ENCODE measurements around the gene LYRM4. TPM values are rescaled to one million over a fixed set of nuclear protein-coding genes. Genes with fewer than 3 reads are reported as not detected.
A peak's percentile ranks its signal among the peaks of the same experiment; 100 is the strongest.

Gene LYRM4
- total RNA-seq, 1 donor from 2014 or later: 20.9 TPM

DNA sequence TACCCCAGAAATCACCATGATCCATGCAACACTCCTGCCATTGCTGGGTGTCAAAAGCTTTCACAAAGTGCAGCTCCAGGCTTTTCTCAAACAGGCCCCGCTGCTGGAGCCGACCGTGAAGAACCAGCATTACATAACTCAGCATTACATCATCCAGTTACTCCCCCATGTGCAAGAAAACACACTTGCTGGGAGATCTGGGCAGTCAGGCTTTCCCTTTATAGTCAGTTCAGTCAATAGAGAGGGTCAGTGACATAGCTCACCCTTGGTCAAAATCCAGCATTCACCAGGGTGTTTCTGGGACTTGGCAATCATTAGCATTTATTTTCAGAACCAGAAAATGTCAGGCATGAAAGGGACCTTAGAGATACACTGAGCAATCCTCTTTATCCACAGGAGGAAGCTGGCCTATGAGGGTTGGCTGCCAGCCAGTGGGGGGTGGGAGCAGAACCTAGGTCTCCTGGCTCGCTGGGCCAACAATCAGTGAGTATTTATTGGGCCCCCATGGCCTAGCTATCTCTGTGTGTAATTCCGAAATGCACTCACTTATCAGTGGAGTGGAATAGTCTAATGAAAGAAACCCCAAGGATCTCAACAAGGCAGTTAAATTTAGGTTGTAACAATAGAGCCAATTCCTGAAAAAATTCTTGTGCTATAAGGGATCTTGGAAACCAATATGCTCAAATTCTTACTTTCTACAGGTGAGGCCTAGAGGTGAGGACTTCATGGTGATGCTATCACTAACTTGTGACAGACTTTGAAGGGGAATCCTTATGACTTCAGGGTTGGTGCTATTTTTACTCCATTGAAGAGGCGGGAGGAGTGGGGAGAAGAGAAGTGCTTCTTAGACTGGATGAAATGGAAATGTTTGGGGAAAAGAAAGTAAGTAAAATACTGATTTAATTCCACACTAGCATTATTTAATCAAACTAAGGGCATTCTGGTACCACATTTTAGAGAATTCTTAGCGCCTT is 54.6 kb downstream of the LYRM4 start:
- peak; percentile 44 for DNase-seq (ENCODE audit: low read depth)

DNA sequence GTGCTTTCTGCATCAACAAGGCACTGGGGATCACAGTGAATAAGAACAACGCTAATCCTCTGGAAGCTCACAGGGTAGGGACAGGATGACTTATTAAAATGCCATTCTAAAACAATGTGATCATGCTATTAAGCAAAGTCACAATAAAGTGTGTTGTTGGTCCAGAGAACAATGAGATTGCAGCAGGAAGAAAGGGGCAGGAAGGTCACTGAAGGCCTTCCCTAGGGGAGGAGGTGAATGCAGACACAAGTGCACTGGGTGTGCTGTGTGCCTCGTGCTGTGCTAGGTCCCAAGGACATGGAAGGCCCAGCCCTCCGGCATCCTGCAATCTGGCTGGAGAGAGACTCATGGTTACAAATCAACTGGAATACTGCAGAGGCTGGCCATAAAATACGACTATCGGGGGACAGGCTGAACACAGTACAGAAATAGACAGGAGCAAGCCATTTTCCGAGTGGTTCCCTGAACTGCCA is 55.7 kb downstream of the LYRM4 start:
- no peak for DNase-seq (ENCODE audit: low read depth)

DNA sequence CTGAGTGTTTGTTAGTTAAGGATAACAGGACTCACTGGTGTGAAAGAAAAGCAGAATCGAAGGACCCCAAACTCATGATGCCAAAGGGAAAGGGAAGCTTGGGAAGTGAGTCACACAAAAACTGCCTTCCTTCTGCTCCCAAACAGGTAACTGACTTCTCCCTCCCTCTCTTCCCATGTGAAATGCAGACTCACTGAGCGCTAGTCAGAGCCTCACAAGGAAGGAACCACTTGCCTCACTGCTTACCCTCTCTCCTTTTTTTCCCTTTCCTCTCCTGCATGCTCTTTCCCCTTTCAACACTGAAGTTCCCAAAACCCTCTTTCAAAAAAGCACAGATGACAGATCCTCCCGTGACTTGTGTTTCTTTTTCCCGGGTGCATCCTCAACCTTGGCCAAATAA is 56.4 kb downstream of the LYRM4 start:
- no peak for DNase-seq (ENCODE audit: low read depth)

DNA sequence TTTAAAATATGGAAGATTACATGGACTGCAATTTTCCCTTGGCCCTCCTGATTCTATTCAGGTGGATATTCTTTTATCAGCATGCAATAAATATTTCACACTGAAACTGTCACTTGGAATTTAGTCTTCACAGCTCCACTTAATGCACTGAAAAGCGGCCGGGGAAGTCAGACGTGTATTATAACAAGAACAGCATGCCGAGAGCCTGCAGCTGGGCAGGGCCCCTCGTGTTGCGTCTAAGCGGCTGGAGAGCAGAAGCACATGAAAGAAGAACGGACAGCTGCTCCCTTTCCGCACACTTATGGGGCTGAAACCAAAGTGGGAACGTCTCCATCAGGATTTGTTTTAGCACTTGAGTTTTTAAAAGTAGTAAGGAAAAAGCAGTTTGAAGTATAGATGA is 57.2 kb downstream of the LYRM4 start:
- no peak for DNase-seq (ENCODE audit: low read depth)

DNA sequence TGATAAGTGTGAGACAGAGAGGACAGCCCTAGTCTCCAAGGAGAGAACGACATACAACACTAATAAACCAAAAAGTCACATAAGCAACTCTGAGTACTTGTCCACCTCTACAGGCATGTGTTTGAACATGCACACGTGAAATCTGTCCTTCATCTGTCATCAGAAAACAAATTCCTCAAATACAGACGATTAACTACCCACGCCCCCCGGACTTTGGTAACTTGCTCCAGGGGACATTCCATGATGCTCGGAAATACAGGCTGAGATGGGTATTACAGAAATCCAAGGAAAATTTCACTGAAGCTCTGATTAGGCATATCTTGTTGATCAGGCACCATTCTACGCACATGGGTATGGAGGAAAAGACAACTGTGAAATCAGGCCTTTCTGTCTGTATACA is 57.8 kb downstream of the LYRM4 start:
- DNase-seq (ENCODE audit: low read depth): no peak

DNA sequence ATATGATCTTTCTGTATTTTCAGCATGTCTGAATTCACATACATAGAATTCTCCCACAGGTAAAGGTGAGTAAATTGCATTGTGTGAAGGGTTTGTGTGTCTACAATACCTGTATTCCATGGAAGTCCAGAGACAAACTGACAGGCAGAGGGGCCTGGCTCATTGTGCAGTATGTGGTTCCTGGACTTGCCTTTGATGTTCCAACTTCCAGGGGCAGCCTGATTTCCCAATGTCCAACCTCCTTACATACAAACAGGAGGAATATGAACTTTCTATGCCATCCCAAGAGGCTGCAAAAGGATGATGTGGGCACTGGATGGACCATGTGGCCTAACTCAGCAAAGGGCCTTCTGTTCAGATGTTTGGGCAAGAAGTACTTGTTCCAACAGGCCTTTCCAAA is 58.5 kb downstream of the LYRM4 start:
- no peak for DNase-seq (ENCODE audit: low read depth)

DNA sequence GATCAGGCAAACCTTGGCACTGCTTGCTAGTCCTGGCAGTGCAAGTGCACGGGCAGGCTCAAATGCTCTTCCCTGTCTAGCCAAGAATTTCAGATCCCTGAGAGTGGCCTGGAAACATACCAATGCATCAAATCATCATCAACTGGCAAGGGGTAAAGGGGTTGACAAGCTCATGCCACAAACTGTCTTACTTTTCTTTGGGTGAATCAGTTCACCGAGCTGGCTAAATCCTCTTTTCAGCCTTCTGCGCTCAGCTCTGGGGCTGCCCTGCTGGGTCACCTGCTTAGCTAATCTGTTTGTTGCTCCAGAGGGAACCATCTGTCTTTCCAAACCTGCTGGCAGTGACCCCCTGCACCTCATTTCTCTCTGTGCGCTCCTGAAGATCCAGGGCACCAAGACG is 59.5 kb downstream of the LYRM4 start:
- DNase-seq (ENCODE audit: low read depth): peak; percentile 31

DNA sequence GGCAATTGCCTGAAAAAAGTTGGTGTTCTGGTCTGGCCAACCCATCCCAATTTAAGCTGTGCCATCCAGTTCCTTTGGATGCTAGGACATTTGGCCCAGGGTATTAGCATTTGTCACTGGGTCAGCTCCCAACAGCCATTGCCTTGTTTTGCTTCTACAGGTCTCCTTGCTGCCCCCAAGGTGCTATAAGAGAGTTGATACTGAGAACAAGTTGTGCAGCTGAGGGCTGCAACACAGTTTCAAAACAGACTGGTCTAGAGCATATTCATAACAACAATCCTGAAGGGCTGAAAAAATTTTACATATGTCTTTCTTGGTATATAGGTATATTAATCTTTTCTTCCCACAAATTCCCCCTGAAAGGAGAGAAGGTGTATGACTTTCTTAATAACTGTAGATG is 61.0 kb downstream of the LYRM4 start:
- DNase-seq (ENCODE audit: low read depth): no peak

DNA sequence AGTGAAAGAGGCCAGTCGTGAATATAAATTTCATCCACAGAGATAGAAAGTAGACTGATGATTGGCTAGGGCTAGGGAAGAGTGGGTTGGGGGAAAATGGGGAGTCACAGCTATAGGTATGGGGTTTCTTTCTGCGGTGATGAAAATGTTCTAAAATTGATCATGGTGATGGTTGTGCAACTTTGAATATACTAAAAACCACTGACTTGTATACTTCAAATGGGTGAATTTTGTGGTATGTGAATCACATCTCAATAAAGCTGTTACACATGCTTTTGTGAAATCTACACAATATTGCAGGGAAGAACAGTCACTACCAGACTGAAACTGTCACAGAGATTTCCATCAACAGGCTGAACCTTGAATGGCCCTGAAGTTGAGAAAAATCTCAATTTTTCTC is 61.5 kb downstream of the LYRM4 start:
- no peak for DNase-seq (ENCODE audit: low read depth)

DNA sequence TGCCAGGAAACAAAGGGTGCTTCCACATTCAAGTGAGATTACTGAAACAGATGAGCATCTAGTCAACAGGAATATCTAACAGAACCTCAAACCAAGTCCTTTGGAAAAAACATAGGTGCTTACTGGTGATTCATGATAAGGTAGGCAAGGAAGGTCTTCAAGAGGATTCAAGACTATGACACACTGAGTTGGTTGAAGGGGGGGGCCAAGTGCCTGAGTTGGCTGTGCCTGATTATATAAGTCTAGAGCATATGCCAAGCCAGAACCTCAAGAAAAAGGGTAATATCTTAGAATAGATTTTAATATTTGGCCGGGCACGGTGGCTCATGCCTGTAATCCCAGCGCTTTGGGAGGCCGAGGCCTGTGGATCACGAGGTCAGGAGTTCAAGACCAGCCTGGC is 63.7 kb downstream of the LYRM4 start:
- DNase-seq (ENCODE audit: low read depth): no peak

DNA sequence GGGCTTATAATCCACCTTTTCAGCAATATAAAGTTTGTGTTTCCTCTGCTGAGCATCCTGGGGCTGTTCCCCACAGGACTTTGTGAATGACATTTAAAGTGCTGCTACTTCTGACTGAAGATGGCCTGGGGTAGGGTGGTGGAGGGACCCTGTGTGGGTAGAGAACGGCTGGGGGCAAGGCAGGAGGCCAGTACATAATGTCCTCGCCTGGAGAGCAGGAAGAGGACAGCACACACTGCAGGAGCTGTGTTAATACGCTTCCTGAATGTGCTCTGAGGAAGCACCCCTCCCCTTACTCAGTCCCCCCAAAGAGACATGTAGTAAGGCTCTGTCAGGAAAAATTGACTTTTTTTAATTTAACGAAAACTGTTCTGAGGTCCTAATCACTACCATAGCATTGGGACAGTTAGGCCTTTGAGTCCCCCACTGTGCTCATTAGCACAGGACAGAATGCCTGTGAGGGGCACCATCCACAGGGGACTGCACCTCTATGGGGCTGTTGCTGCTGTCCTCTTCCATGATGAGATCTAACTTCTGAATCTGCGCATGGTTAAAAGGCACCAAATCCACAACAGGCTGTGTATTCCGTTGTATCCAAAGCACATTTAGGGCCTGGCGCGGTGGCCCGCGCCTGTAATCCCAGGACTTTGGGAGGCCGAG is 68.5 kb downstream of the LYRM4 start:
- DNase-seq (ENCODE audit: low read depth): no peak

DNA sequence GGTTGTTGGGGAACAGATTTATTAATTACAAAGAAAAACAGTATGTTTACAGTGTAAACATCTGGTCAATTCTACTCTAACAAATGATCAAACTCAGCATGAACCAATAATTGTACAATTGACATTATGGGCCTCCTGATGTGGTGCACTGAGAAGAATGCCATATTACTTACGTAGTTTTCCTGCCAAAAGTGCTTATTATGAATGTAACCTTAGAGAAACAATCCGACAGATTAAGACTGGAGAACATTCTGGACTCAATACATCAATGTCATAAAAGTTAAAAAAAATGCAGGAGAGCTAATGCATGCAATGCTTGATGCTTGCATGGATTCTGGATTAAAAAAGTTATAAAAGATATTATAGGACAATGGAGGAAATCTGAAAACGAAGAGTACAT is 69.0 kb downstream of the LYRM4 start:
- DNase-seq (ENCODE audit: low read depth): no peak

DNA sequence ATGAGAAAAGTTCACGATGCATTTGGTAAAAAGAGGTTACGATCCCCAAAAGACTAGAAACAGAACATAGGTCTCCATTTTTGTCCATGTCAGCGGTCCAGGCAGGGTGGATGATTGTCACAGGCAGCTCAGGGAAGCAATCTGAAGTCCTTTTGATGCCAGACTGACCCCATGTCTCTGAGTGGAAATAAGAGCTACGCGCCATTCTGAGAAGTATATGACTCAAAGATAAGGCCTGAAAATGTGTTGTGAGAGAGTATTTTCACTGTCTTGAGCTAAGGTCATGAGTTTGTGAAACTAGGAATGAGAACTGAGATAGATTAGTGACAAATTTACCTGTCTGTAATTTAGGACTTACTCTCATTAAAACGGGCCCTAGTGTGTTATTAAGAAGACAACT is 69.5 kb downstream of the LYRM4 start:
- no peak for DNase-seq (ENCODE audit: low read depth)

DNA sequence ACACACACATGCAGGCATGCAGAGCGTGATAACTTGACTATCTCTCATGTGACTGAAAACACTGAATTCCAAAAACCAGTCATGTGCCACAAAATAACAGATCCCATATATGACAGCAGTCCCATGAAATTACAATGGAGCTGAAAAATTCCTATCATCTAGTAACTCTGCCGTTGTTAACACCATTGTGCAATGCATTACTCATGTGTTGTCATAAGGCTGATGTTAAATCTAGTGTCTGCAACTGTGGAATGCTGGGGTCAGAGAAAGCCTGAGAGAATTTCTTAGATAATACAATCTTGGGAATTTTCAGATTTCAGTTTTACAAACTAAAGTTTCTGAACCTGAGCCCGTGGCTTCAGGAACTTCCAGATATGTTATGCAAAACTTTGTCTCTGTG is 70.2 kb downstream of the LYRM4 start:
- peak; percentile 63 for DNase-seq (ENCODE audit: low read depth)

DNA sequence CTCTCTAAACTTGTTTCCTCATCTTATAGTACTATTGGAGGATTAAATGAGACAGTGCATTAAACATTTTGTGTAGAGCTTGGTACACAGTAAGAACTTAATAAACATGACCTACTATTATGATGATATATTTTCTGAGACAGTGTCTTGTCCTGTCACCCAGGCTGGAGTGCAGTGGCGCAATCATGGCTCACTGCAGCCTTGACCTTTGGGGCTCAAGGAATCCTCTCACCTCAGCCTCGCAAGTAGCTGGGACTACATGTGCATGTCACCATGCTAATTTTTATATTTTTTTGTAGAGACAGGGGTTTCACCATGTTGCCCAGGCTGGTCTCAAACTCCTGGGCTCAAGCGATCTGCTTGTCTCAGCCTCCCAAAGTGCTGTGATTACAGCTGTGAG is 72.1 kb downstream of the LYRM4 start:
- DNase-seq (ENCODE audit: low read depth): no peak

DNA sequence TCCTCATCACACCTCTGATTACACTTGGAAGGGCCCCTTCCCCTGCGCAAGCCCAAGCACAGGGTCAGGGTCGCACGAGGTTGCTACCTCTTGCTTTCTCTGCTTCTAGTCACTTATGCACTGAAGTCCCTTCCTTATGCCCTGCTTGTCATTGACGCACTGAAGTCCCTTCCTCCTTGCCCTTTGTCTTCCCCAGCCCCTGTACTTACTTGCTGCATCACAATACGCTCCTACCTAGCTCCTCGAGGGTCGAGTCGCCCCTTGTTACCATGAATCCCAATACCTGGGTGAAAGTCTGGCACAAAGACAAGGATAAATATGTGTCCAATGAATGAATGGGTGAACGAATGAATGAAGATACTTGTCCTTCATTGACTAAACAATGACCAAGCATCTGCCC is 75.9 kb downstream of the LYRM4 start:
- no peak for DNase-seq (ENCODE audit: low read depth)

DNA sequence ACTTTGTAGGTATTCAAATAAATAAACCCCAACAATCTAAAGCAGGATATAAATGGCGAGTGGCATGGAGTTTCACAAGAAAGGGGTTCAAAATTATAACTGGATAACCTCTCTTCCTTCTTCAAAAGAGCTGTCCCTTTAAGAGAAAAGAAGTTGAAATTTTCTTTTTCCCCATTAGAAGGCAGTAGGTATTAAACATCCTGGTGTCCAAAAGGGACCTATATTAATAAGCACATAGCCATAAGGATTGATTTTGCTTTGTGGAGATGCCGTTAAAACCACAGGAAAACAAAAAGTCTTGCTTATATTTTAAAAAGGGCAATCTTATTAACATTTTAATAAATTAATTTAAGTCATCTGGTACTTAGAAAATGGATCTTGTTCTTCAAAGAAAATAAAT is 76.5 kb downstream of the LYRM4 start:
- no peak for DNase-seq (ENCODE audit: low read depth)

DNA sequence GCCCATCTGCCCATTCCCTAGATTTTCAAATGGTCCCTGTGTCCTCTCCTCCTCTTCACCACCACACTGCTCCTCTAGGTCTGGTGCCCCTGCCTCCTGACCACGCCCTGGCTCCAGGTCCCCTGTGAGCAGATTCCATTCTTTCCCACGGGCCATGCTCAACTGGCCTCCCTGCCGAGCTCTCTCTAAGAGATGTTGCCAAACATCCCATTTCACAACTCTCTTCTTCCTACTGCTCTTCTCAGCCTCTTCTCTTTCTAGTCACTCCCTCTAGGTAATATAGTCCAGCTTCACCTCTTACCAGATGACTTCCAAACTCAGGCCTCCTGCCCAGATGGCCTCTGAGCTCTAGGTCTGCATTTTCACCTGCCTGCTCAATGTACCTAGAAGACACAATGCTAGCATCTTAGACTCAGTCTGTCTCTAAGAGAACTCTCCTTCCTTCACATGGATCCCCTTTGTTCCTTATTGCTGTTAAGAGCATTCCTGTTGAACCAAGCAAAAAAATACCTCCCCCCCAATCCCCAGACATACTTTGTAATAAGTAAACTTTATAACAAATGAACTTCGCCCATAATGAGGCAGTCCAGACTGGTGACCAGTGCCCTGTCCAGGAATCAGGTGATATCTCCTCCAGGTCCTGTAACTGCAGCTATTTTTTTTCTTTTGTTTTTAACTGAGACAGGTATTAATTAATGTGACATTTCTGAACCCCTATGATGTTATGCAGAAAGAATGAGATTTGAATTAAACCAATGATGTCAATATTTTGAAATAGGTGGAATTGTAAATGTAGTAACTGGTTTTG is 79.0 kb downstream of the LYRM4 start:
- no peak for DNase-seq (ENCODE audit: low read depth)

DNA sequence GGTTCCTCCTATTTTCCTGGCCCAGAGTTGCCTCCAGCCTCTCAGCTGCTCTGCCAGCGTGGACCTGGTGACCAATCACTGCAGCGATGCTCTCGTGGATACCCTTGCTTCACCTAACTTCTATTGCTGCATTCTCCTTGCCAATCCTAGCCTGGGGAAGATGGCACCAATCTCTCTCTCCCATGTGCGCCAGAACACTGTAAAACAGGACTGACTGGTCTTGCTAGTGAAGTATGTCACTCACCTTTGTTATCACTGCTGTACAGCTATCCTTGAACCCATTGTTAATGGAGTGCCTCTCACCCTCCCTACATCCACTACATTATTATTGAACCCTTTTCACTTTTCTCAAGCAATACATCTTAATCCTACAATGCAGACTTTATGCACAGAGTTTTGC is 80.1 kb downstream of the LYRM4 start:
- DNase-seq (ENCODE audit: low read depth): no peak

DNA sequence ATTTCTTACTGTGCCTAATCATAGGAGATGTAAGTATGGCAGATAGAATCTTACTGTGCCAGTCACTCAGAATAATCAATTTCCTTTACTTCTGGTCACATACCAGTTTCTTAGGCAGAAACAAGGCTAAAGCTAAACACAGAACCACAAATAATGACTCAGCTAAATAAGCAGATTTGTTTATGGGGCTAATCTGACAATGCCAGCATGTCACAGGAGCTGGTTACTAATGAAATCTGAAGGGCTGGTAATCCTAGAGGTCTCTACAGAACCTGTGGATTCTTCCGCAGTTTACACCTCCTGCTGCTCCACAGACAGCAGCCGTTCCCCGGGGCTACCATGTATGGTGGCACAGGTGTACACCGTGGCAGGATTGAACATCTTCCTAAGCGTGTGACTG is 80.8 kb downstream of the LYRM4 start:
- no peak for DNase-seq (ENCODE audit: low read depth)

DNA sequence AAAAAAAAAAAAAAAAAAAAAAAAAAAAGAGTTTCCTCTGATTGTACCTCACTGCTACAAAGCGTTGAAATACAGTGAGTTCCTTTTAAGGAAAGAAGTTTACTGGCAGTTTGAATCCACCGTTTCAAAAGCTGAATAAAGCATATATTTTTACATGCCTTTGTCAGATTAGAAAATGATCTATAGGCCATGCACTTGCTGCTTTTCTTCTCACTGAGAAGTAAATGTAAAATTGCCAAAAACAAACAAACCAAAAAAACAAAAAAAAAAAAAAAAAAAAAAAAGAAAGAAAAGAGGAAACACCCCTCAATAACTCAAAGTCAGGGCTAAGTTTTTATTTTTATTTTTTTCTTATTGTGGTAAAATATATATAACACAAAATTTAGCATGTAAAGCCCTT is 81.9 kb downstream of the LYRM4 start:
- no peak for DNase-seq (ENCODE audit: low read depth)

DNA sequence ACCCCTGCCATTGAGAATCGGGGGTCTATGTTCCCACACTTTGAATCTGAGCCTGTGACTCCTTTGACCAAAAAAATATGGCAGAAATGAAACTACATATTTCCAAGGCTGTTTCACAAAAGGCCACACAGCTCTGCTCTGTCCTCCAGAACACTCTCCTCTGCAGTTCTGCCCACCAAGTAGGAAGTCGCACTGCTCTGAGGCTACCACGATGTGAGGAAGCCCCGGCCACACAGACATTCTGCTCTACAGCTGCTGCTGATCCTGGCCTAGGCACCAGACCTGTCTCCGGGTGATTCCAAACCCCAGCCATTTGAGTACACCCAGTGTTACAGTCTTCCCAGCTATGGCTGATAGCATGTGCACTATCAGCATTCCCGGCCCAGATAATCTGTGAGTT is 85.1 kb downstream of the LYRM4 start:
- no peak for DNase-seq (ENCODE audit: low read depth)

Measured in myocyte (in vitro differentiated cells).